GM19099 (cell line): ENCODE results near the gene GZMA.

ENCODE experiments used
- POLR2A ChIP-seq: IDR thresholded peaks from 3 replicates; pipeline ENCODE4 v1.6.1; 2011; ENCODE audit warnings: low read depth; ENCODE audit not compliant: insufficient read length; ENCODE audit errors: extremely low read depth

The GZMA gene

DNA sequence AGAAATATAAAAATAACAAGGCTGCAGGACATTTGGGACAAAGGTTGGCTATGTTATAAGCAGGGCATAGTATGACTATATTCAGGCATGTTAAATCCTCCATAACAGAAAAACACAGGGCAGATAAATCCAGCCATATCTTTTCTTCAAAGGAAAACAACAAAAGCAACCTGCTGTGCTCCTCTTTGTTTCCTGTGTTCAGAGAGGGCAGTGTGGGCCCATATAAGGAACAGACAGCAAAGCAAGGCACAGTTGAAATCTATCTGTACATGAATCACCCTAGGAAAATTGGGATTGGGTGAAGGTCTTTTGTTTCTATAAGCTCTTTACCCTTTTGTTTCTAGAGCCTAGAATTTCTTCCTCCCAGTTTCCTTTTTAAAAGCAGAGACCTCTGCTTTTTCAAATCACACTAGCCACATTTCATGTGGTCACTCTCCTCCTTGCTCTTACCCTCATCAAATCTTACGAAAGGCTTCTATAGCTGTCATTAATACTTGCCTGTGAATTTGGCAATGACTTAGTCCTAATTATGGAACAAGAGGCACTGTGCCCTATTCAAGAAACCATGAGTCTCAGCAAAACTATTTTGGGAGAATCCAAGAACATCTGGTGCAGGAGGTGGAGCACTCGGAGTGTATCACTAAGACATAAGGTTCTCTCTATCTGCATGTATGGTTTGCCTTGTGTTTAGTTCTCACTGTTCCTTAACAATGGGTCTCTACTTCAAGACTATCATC lies 1.8 kb downstream of the GZMA start:
- no peak for TF ChIP-seq POLR2A

GRCh38 chr5:55104946-55105701 lies 2.7 kb downstream of the GZMA start:
- no peak for TF ChIP-seq POLR2A

DNA sequence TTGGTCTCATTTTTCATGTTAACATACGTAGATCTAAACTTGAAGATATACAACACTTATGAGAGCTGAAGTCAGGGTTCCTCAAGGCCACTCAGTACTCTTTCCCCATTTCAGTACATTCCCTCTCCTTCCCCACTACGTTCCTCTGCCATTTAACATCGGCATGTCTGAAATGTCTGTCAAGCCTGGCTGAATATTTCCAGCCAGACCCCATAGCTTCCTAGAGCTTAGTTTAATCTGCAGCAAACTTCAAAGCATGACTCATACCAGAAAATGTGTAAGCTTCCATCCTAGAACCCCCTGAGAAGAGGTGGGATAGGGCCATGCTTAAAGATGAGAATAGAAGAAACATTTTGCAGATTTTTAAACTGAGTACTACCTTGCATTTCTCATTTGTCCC lies 6.2 kb downstream of the GZMA start:
- no peak for TF ChIP-seq POLR2A

GRCh38 chr5:55110217-55110616 lies 7.8 kb downstream of the GZMA start:
- no peak for TF ChIP-seq POLR2A

DNA sequence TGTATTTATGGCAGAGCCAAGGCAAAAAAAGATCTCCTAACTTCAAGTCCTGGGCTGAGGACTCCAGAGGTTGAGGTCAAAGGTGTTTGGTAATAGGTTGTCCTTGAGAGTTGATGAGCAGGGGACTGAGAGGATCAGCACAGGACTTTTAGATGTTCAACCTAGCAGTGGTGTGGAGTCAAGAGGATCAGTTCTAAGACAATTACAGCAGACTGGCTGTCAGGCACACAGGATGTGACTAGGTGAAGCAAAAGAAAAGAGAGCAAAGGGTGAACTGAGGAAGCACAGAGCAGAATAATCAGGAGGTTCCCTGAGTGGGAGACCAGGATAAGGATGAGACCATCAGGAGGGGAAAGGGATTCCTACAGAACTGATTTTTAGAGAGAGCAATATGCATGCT lies 10.9 kb downstream of the GZMA start:
- no peak for TF ChIP-seq POLR2A

DNA sequence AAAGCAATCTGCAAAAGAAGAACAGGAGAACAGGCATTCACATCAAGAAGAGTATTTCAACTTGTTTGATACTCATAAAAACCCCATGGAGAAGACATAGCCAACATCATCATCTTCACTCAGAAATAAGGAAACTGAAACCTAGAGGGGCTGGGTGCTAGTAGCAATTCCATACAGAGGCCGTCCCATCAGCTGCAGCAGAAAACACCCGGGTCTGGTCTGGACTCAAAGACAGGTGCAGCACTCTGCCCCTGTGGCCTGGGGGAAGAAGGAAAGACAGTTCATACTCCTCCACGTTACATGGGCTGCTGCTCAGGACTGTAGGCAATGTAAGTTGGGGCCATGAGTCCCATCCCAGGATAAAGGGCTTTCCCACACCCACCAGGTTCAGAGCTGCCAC lies 11.6 kb downstream of the GZMA start:
- TF ChIP-seq POLR2A, result no peak

- TF ChIP-seq POLR2A, result no peak
These were observed 20.9 kb downstream of the GZMA start for GRCh38 chr5:55123365-55123764.

DNA sequence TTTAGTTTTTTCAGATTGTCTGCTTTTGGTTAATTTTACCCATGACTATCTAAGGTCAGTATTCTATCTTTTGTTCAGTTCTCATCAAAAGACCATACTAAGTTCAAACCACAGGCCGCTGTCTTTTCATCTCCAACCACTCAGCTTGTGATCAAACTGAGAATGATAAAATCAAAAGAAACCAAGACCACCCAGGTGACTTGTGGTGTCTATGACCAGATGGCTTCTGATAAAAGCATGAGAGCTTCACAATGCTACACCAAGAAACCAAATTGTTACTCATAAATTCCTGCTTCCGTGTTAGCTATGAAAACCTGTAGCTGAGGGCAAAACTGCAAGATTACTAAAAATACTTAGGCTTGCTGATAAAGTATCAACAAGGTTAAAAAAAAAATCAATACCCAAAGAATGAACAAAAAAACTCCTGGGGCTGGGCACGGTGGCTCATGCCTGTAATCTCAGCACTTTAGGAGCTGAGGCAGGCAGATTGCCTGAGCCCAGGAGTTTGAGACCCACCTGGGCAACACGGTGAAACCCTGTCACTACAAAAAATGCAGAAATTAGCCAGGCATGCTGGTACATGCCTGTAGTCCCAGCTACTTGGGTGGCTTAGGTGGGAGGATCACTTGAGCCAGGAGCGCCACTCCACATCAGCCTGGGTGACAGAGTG lies 31.7 kb downstream of the GZMA start:
- no peak for TF ChIP-seq POLR2A

DNA sequence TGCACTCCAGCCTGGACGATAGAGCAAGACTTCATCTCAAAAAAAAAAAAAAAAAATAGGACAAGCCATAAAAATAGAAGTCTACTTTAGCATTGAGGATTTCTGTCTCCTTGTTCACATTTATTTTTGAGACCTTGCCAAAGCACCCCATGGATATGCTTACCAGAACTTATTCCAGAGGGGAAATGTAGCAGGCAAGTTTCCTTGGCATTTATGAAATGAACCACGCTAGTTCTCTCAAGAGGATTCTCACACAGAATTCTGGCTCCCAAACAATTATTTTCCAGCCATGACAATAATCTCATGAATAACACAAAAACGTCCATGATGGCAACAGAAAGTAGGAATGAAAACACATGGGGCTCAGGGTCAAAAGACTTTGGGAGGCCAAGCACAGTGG lies 34.1 kb downstream of the GZMA start:
- TF ChIP-seq POLR2A, result no peak

GRCh38 chr5:55140908-55141665 lies 38.6 kb downstream of the GZMA start:
- no peak for TF ChIP-seq POLR2A

DNA sequence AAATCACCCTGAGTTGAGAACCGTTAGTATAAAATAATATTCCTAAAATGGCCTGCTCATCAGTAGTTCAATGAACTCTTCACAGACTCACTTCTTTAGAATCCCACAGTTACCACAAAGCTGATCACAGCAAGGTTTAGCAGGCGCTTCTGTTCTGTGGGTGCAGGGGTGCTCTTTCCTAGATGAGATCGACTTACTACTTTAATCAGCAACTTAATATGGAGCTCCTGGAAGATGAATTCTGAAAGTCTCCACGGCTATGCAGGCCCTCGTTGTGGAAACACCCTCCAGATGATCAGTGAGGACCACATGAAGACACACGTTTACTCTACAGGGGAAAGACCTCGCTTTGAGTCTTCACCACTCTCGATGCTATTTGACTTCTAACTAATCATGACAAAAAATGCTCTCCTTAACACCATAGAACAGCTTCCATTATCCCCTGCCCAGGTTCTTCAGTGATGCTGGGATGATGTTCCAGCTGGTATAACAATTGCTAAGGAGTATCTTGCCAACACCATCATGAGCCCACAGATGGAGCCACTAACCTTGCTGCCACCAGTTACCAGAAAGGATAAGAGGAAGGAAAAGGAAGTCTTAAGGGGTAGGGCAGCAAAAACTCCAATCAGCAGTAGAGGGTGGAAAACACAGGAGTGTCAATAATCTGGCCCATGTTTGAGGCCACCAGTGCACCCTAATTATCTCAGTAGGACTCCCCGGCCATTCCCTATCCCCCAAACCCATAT lies 39.7 kb downstream of the GZMA start:
- no peak for TF ChIP-seq POLR2A

DNA sequence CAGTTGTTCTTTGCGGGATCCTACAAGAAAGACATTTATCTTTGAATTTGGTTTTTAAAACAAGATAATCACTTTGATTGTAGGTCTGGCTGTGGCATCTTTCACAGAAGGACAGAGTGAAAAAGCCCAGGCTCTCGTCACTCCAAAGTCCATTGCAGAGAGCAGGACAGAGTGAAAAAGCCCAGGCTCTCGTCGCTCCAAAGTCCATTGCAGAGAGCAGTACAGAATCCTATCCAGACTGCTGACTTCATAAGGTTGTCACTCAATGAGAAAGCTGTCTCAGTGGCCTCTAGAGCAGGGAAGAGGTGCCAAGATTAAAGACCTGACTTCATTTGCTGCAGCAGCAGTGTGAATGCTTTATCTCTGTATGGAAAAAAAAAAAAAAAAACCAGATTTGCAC lies 41.2 kb downstream of the GZMA start:
- no peak for TF ChIP-seq POLR2A

DNA sequence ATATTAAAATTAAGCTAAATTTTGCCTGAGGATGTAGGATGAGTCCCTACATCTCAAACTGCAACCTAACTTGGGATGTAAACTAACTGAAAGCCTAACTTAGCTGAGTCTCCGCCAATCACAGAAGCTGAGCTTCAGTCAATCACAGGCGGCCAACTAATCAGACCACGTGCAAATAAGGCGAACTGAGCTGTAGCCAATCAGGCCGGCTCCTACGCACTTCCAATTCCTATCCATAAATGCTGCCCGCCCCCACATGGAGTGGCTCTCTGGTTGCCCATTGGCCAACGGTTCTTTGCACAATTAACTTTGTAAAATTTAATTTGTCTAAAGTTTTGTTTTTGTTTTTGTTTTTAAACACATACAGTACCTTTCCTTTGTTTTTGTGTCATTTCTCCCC lies 43.6 kb downstream of the GZMA start:
- TF ChIP-seq POLR2A, result no peak

DNA sequence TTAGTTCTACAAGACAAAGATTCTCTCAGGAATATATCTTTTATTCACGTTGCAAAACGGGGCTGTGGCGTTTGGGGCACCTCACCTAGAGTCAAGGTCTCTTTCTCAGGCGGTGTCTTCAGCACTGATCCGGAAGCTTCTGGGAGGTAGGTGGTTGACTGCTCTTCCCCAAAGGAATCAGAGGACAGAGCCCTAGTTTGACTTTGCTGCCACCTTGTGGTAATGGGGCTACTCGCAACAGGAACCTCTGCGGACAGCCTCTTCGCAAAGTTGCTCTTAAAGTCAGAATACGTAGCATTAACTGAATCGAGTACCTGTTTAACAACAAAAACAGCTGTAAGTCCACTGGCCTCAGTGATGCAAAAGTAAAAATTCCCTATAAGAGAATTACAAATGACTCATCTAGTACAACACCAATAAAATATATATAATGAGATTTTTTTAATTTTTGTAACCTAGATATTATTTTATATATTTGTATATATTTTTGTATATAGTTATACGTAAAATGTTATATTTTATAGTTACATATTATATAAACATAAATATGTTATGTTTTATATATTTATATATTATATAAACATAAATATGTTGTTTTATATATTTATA lies 44.2 kb downstream of the GZMA start:
- no peak for TF ChIP-seq POLR2A
